ENCODE measurements around the gene BSDC1.

BSDC1 gene

DNA sequence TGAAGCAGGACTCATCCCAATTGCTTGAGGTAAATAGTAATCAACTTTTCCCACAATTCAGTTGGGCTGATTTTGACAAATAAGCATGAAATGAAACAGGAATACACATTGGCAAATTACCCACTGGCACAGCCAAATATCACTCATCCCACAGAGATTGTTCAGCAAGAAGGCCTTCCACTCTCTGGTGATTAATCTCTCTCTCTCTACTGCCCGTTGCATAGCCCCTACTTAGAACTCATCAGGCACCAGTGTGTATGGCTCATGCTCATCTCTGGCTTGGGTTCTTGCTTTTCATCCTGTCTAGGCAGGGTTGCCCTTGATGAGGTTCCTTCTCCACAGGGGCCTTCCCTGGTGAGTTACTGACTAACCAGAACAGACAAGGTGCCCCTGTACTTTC is 1.1 kb downstream of the BSDC1 start:
- no peak for FAIRE-seq

DNA sequence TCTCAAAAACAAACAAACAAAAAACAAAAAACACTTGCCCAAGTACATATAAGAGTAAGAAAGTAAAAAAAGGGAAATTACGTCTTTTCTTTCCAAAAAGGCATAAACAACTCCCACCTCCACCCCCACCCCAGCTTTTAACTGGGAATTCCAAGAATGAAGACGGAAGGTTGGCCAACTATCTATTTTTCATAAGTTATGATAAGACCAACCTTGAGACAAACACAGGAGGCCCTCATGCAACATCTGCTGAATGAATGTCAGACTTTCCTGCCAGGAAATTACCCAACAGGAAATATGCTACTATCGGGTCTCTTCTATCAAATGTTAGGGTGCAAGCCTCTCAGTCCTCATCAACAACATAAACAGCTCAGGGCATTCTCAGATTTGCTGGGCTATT is 1.9 kb downstream of the BSDC1 start:
- no peak for FAIRE-seq

DNA sequence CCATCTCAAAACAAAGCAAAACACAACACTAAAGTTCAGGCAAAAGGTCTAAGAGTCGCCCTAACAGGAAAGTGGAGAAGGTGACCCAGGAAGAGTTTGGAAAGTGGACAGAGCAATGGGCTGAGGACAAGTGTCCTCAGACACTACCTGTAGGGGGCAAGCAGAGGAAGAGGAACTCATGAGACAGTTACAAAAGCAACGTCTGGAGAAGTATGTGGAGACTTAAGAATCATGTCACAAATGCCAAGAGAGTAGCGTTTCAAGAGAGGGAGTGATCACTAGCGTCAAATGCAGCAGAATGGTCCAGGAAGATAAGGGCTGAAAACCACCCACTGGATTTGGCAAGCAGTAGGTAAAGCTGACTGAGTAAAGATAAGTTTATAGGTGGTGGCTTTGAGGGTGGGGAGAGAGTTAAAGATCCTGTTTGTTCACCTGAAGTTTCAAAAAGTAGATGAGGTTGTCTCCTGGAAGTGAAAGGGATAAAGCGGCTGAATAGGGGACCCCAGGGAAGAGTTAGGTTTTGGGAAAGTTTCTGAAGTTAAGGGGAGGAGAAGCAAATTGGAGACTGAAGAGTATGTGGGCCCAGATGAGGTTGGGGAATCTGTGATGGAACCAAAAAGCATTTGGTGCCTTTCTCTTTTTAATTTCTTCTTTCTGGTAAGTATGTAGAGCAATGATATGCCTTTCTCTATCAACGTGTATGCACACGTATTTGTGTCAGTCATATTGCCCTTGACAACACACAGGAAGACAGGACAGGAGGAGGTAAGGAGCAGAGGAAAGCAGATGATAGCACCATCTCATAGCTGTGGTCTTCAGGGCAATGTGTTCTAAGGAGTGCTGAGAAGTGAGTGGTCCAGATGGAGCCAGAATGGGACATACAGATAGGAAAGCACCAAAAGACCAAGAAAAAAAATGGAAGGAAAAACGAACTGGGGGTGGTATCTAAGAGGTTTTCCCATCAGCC is 3.1 kb downstream of the BSDC1 start:
- no peak for FAIRE-seq

DNA sequence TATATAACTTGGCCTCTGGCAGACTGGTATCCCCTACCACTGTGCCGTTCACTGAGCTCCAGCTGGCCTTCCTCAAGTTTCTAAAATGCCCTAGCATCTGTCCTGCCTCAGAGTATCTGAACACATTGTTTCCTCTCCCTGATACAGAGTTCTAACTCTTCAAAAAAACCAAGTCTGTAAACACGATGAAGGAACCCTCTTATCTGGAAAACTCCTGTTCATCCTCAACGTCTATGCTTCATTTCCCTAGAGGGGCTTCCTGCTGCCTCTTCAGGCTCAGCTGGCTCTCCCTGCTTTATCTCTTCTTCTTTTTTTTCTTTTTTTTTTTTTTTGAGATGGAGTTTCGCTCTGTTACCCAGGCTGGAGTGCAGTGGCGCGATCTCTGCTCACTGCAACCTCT is 5.6 kb downstream of the BSDC1 start:
- FAIRE-seq = no peak

DNA sequence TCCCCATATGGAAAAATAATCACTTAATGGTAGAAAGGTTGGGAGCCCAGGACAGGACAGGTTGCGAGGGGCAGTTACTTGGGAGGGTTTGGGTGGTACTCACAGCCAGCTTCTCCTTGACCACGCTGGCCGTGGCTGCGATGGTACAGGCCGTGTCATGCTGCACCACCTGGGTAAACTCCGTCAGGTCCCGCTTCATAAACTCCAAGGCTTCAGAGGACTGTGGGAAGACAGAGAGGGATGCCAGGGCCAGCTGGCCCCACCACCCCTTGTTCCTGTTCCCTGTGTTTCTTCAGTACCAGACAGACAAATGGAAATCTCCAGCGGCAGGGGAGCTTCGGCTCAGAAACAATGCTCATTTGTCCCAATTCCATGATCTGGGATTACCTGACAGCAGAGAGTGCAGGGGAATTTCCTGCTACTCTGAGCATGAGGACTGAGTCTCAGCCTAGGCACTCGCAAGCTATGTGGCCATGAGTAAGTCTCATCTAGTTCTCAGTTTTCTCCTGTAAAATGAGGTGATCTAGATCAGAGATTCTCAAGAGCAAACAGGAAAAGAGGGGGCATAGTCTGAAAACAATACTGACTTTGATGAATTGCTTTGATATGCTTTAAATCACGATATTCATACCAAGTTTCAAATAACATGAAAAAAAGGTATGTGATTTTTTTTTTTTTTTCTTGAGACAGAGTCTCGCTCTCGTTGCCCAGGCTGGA is 7.4 kb downstream of the BSDC1 start:
- FAIRE-seq = no peak

DNA sequence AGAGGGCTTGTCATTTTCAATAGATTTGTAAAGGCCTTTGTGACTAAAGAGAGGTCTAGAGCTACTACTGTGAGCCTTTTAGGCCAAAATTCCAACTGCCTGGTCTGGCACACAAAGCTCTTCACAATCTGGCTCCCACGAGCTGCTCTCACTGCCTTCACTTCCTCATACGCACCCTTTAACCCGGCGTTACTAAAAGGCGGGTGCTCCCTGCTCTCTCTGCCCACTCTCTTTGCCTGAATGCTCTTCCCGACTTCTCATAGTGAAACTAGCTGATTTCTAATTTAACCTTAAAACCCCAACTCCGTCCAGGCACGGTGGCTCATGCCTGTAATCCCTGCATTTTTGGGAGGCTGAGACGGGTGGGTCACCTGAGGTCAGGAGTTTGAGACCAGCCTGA is 14.2 kb downstream of the BSDC1 start:
- no peak for FAIRE-seq

DNA sequence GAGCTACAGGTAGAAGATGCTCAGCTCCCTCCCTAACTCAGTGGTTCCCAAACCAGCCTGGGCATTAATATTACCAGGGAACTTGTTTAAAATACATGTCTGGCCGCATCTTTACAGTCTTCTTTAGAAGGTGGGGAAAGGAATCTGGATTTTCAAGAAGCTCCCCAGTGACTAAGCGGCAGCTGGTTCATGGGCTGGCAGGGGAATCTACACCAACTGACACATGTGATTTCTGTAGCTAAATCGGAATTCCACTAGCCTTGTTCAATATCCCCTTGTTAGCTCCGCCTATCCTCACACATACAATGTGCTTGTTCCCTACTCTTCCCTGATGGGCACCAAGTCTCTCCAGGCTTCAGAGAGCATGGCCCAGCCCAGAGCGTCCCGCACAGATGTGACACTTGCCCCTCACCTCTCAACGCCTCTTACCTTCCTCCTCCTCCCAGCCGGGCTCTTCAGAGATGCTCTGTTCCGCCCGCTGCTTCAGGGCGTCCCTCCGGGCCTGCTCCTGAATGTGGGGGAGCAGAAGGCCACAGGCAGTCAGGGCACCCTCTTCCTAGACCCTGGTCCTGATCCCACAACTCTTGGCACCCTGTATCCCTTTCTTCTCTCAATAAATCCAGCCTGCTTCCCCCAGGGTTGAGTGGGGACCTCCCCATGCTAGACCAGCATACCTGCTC is 16.6 kb downstream of the BSDC1 start:
- no peak for FAIRE-seq

DNA sequence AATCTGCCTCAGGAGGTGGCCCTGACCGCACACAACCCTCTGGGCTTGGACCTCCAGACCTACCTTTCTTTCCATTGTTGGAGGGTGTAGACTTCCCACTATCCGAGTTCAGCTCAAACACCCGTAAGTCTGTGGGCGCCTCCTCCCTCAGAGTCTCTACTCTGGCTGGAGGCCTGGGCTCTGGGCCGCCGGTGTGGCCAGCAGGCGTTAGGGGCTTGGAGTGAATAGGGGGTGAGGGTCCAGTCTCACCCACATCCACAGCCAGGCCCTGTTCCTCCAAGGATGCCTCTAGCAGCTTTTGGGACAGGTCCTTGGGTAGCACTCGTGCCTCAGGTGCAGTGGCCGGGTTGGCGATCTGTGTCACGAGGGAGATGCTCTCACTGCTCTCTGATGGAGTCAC is 18.0 kb downstream of the BSDC1 start:
- FAIRE-seq = no peak

DNA sequence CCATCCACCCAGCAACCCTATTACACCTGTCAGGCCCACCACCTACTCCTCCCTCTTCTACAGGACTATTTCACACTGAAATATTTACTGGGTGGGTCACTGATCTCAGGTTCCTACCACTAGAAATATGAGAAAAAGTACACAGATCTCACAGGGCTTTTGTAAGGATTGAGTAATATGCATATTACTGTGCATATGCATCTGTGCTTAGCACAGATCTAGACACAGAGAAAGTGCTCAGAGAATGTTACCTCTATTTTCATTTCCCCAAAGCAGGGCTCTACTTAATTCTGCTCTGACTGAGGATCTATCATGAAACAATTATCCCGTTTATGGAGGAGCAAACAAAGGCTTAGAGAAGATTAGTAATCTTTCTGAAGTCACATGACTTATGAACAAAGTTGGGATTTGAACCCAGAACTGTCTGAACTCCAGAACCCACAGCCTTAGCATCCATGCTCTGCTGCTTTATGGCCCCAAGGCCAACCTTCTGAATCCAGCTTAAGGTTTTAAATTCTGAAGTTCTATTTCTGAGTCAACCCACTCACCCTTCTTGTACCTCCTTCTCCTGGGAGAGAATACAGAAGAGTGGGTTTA is 20.1 kb downstream of the BSDC1 start:
- FAIRE-seq = no peak

DNA sequence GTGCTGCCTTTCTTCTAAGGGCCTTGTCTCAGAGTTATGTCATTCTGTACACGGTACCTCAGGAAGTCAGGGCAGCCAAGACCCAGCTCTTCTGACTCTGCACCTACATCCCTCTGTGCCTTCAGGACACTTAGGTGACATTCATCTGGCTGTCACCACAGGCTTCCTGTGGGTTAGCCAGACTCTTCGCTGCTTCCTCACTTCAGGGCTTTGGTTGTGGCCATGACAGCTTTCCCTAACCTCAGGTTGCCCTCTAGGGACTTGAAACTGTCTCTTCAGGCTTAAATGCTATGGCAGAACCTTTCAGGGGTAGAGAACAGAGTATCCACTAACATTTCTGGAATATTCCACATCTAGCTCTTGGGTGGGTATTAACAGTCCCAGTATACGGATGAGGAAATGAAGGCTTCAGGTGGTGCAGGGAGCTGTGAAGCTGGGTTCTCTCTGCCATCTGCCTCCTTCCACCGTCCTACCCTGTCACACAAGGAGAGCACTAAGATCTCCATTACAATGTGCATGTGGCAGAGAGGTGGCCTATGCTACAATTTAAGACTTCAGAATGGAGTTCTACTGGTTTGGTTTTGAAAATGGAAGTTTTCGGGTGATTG is 22.0 kb downstream of the BSDC1 start:
- FAIRE-seq = no peak

DNA sequence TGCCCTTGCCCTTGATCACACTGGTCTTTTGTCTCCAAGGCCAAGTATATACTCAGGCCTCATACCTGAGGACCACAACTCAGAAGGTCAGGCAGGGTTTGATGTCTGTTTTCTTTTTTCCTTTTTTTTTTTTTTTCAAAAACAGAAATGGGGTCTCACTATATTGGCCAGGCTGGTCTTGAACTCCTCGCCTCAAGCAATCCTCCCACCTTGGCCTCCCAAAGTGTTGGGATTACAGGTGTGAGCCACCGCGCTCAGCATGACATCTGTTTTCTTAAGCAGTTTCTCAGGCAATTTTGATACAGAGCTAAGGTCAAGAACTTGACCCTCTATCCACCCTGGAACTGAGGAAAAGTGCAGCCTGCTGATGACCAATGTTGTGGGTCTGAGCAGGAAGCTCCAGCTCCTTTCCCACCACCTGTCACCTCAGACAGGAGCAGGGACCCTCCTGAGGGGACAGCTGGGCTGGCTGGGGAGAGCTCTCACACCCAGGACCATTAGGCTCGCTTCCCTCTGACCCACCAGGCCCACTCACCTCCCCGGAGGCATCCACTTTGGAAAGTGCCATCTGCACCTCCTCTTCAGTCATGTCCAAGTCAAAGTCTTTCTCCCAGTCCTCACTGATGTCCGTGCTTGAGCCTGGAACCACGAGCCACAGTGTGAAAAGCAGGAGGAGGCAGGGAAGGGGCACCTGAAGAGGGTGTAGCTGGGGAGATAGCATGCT is 26.2 kb downstream of the BSDC1 start:
- no peak for FAIRE-seq

DNA sequence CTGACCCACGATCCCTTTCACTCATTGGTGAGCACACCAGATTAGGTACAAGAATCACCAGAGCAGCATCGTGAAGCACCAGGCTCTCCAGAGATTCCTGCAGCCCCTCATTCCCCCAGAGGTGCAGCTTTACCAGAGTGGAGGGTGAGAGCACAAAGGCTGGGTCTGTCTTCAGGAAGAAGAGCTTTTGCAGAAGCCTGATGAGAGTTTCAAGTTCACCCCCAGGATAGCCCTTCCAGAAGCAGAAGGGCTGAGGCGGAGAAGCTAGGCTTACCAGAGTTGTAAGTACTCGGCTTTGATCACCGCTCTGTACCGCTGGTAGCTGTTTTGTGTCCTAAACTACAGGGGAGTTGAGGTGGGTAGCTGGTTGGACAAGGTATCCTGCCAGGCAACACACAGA is 28.8 kb downstream of the BSDC1 start:
- no peak for FAIRE-seq

DNA sequence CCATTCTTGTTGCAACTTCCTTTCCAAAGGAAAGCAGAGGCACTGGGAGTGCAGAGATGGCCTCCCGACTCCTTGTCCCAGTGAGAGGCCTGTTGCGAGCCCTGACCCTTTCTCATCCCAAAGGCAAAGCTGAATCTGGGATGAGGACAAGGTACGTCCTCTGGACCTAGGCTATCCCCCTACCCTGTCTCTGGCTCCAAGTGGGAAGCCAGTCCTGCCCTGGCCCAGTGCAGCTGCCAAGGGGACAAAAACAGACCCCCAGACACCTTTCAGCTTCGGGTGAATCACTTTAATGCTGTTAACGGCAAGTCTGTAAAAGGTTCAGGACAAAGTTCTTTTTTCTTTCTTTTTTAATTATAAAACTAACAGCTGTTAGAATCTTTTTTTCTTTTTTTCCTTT is 29.4 kb downstream of the BSDC1 start:
- FAIRE-seq = no peak

DNA sequence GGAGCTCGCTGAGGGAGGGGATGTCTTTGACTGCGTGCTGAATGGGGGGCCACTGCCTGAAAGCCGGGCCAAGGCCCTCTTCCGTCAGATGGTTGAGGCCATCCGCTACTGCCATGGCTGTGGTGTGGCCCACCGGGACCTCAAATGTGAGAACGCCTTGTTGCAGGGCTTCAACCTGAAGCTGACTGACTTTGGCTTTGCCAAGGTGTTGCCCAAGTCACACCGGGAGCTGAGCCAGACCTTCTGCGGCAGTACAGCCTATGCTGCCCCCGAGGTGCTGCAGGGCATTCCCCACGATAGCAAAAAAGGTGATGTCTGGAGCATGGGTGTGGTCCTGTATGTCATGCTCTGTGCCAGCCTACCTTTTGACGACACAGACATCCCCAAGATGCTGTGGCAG is 30.5 kb downstream of the BSDC1 start:
- no peak for FAIRE-seq

DNA sequence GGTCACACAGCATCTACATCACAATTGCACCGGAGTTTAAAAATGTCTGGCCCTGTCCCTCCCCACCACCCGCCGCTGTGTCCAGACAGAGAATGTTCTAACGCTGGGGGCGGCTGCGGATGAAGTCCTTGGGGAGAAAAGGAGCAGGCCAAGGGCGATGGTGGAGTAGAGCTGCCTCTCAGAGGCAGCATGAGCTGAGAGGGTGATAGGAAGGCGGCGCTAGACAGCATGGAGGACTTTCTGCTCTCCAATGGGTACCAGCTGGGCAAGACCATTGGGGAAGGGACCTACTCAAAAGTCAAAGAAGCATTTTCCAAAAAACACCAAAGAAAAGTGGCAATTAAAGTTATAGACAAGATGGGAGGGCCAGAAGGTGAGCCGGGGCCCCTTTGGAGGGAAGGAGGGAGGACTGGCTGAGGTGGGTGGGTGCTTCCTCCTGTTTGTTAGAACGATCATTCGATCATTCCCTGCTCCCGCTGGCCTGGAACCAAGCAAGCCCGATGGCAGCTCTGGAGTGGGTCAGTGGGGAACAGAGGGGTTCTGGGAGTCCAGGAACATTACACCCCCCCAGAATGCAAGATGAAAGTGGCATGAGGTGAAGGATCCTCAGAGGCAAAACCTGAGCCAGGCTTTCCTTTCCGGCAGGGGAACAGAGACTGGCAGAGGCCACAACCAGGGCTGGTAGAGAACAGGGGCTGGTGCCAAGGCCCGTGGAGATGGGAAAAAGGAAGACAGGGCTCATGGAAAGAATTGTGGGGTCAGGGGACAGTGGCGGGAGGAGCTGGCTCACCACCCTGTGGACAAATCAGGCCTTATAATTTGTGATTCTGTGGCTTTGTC is 31.5 kb downstream of the BSDC1 start, which contains the start of the genes FAM229A and TSSK3:
Gene FAM229A, minus strand, starts transcription at position 12 of the 840 bp plus-strand sequence. CDS start 394 bp downstream, outside the sequence.
Gene TSSK3, plus strand, starts transcription at position 66 of the 840 bp plus-strand sequence. Its CDS starts 163 bp downstream, at position 229.
- no peak for FAIRE-seq

DNA sequence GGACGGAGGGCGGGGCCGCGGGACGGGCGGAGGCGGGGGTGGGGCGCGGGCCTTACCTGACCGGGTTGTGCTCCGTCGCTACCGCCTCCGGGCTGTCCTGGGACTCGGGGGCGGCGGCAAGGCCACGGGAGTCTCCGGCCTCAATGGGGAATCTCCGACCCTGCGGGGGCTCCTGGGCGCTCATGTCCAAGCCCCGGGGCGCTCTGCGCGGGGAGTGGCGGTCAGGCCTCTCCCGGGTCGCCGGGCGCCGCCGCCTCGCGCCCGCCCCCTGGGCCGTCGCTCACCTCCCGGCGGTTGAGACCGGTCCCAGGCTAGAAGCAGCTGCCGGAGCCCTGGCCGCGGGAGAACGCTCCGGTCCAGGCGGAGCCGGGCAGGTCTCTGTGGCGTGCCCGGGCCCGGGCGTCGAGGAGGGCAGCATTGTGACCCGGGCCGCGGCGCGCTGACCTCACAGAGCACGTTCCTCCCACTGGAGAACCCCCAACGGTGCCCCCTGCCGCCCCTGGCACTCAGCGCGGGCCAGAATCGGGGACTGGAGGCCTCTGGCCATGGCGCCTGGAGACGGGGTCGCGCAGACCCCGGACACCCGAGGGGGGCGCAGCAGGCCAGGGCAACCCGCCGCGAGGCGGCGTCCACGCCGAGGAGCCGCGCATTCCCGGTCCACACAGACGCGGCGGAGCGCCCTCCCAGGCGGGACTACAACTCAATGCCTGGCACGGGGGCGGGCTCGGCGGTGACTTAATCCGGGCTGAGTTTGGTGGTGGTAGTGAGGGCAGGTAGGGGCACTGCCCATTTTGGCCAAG is 32.4 kb downstream of the BSDC1 start:
- no peak for FAIRE-seq

DNA sequence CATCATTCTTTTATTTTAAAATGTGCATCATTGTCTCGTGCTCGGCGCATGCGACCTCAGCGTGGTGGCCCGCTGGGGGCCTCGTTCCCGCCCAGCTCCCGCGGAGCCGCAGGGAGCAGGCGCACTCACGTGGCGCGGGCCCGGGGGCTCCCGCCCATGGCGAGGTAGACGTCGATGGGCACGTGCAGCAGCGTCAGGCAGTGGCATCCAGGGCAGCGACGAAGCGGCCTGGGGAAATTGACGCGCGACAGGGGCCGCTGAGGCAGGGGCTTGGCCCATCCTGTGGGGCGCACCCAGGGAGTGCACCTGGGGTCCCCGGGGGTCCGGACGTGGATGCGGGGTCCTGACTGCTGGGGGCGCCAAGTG is 33.0 kb downstream of the BSDC1 start:
- FAIRE-seq = no peak

DNA sequence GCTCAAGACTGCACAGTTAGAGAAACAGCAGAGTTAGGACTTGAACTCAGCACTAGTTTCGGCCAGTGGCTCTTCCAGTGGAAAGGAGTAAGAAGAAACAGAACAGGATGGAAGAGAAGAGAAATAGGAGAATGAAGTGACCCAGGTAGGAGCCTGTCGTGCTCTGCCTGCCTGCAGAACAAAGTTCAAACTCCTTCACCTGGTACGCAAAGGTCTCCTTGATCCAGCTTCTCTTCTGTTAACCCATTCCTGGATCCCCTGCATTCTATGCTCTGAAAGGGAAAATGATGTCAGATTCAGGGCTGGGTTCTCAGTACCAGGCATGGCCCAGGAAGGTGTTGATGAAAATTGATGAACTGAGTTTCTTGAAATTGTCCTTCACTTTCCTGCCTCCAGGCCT is 35.8 kb downstream of the BSDC1 start:
- no peak for FAIRE-seq

DNA sequence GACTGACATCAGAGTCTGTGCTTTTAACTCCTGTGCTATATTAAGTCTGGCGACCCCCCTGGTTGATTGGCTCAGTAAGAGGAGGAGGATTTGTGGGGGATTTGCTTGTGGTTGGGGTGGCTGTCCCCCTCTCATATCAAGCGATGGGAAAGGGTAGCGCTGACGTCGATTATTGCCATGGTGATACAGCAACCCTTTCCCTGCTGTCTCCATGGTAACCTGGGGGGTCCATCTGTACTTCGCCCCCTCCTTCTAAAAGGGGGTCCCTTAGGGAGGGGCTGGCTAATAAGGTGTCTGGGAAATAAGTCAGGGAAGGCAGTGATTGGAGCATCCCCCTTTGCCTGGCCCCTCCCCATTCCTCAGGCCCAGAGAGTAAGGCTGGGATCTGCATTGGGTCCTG is 36.6 kb downstream of the BSDC1 start:
- no peak for FAIRE-seq

DNA sequence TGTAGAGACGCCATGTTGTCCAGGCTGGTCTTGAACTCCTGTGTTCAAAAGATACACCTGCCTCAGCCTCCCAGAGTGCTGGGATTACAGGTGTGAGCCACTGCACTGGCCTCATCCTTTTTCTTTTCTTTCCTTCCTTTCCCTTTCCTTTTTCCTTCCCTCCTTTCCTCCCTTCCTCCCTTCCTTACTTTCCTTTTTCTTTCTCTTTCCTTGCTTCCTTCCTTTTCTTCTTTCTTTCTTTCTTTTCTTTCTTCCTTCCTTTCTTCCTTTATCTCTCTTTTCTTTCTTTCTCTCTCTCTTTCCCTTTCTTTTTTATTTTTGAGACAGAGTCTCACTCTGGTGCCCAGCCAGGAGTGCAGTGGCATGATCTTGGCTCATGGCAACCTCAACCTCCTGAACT is 37.8 kb downstream of the BSDC1 start:
- no peak for FAIRE-seq

Measured in islet of Langerhans (tissue), 1 donor.